GM18502 (cell line): Measurements from ENCODE around the gene SH3PXD2A.

Source experiments
- ATAC-seq: cut with Tn5 transposase; IDR thresholded peaks from one replicate; pipeline ENCODE4 v1.9.1; 2021; ENCODE audit warnings: mild to moderate bottlenecking; ENCODE audit not compliant: unreplicated experiment, poor library complexity

Gene SH3PXD2A

DNA sequence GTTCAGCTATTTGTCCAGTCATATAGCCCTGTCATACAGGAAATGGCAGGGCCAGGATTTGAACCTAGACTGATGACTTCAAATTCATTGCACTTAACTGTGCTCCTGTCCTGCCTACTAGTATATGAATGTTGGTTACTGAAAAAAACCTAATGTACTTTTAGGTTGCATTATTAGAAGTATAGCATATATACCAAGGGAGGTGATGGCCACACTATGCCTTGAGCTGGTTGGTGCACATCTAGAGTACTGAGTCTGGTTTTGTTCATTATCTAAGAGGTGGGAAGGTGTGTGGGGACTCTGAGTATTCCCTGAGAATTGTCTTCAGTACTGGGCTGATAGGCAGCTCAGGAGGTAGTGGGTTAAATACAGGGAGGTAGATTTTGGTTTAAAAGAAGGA is 273.9 kb downstream of the SH3PXD2A start:
- ATAC-seq = no peak

DNA sequence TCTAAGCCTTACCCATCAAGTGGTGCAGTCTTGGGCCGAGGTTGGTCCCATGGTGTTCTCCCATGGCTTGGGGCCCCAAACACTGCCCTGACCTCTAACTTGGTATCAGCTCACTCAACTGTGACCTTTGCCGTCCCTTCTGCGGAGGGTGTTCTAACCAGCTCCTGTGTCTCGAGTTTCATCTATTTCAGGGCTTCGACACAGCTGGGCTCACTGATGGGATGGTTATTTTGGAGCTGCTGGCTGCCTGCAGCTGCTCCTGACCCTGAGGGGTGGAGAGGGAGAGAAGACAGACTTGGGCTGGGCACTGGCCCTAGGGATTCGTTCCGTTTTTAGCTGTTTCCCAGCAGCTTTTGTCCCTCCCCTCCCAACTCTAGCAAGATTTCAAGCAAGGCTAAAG is 274.9 kb downstream of the SH3PXD2A start:
- ATAC-seq = no peak

DNA sequence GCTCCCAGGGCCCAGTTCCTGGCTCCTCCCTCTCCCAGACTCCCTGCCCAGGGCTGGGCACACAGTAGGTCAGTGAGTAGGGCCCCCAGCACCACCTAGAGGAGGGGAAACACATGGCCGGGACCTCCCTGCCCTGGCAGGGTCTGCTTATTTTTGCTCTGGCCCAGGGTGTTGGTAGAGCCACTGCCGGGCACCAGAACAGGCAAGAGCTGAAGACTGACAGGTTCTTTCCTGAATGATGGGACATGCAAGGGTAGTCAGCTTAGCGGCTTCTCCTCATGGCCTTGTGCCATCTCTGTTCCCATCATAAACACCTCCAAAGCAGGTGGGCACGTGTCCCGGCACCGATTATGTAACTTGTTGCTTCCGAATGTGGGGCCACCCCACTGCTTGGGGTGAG is 275.4 kb downstream of the SH3PXD2A start:
- no peak for ATAC-seq

DNA sequence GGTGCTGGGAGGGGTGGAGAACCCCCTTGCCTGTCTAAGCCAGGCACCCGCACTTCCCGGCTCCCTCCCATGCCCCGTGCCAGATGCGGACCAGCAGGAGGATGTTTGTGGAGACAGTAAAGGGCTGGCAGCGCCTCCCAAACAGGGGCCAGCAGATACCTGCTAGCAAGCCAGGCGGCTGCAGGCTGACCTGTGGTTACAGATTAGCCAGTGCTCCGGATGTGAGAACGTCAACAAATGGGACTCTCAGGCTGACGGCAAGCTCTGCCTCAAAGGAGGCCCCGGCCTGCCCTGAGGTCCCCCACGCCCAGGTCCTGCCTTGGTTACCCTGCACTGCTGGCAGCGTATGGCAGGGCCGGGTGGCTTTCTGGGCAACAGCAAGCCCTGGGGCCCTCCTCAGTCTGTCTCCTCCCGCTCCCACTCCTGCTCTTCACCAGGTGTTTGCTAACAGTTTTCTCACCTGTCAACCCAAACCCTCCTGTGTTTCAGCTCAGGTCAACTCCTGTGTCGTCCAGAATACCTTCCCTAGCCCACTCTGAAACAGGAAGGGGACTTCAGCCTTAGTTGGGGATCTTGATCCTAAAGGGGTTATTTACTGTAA is 276.5 kb downstream of the SH3PXD2A start:
- ATAC-seq = no peak

DNA sequence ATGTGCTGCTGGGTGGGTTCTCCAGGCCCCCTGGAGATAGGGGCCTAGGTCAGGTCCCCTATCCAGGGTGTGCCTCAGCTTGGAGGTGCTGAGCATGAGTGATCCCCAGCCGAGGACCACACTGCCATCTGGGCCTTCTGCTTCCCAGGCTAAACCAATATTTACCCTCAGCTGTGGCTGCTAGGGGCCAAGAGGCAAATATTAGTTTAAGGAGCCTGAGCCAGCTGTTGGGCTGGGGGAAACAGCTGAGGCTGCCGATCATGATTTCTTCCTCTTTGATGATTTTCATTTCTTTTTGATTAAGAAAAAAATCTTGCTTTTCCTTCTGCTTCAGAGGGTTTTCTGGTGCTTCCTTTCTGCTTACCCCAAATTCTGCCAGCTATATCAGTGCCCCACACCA is 278.5 kb downstream of the SH3PXD2A start:
- no peak for ATAC-seq

DNA sequence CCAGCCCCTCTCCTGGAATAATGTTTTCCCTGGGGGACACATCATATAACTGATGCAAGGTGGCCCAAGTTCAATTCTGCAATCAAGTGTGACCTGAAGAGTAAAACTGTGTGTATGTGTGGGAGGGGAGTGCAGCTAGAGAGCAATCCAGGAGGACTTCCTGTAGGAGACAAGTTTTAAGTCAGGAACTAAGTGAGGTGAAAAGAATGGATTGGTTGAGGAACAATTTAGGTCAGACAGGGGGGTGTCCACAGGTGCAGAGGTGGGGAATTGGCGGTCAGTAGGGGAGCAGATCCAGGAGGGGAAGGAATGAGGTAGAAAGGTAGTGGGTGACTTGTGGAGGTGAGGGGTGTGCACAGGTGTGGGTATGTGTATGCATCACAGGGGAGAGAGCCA is 279.3 kb downstream of the SH3PXD2A start:
- ATAC-seq = no peak

- no peak for ATAC-seq
Observed at GRCh38 chr10:103575416-103576075, 279.8 kb downstream of the SH3PXD2A start.

DNA sequence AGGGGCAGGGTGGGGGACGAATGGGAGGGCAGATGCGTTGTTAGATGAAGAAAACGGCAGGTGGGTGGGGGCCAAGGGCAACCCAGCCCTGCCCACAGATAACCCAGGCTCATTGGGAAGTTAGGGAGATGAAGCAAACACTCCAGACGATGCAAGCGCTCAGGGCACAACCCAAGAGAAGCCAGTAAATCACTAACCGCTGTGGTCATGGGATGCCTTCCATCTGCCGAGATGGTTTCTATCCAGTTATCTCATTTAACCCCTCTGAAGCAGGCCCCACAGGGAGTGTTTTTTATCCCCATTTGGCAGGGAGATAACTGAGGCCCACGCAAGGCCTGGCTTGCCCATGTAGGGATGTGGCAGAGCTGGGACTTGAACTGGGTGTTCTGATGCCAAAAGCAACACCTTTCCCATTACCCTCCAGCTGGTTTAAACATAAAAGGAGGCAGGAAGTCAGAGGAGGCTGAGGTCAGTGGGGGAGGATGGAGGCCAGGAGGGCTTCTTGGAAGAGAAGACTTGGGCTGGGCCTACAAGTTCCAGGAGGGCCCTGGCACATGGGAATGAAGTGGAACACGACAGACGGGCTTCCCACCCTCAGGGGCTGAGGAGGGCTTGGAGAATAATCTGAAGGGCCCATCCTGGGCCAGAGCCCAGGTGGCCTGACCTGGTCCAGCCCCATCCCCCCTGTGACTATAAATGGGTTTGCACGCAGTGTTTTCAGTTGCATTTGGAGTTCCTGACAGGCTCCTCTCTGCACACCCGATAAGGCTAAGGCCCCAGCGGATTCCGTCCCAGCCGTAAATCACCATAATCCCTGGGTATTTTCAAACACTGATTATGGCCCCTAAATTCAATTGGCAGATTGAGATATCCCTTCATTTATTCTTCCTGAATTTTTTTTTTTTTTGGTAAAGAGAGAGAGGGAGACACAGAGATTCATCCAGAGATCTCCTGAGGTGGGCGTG is 281.0 kb downstream of the SH3PXD2A start:
- ATAC-seq = no peak

- ATAC-seq = no peak
Observed at GRCh38 chr10:103573205-103573487, 282.2 kb downstream of the SH3PXD2A start.

GRCh38 chr10:103572347-103573204 is 282.8 kb downstream of the SH3PXD2A start:
- no peak for ATAC-seq

DNA sequence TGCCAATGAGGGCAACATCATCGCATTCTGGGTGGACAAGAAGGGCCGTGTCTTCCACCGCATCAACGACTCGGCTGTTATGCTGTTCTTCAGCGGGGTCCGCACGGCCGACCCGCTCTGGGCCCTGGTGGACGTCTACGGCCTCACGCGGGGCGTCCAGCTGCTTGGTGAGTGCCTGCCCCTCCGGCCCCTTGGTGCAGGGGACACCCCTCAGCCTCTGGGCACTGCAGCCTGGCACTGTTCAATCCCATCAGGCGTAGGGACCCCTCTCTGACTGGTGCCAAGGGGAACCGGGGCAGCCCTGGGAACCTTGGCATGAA is 283.8 kb downstream of the SH3PXD2A start:
- ATAC-seq = no peak

DNA sequence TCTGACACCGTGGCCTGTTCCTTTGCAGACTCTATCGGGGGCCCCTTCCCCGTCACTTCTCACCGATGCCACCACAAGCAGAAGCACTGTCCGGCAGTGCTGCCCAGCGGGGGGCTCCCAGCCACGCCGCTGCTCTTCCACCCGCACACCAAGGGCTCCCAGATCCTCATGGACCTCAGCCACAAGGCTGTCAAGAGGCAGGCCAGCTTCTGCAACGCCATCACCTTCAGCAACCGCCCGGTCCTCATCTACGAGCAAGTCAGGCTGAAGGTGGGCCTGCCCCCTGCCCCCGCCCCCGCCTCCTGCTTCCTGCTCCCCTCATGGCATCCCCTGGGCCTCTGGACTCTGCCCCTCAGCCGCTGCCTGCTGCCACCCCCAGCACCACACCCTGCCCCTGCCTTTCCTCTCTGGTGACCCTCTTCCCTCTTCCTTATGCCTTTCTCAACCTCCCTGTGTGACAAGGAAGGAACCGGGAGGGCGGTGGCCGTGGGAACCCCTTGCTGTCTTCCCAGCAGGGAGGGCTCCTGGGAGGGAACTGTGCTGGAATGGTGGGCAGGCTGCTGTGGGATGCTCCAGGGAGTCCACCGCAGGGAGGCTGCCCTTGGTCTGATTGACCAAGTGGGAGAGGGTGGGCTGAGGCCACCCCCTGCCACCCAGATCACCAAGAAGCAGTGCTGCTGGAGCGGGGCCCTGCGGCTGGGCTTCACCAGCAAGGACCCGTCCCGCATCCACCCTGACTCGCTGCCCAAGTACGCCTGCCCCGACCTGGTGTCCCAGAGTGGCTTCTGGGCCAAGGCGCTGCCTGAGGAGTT is 284.3 kb downstream of the SH3PXD2A start:
- no peak for ATAC-seq

DNA sequence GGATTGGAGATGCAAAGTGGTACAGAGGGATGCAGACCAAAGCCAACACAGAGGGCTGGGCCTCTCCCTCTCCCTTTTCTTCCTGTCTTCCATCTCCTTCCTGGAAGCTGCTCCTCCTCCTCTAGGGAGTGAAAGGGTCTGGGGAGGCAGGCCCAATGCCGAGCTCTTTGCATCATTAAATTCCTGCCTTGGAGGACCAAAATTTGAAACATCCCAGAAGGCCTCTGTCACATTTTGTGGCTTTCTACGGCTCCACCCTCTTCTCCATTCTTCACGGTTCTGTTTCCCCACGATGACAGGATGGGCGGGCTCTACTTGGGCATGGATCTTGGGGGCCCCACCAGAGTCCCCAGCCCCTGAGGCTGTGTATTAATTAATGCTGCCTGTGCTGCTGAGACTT is 285.5 kb downstream of the SH3PXD2A start:
- no peak for ATAC-seq

GRCh38 chr10:103568505-103568904 is 286.9 kb downstream of the SH3PXD2A start:
- no peak for ATAC-seq

GRCh38 chr10:103566536-103566935 is 288.8 kb downstream of the SH3PXD2A start:
- no peak for ATAC-seq

- no peak for ATAC-seq
Observed at GRCh38 chr10:103564776-103565520, 290.4 kb downstream of the SH3PXD2A start.

DNA sequence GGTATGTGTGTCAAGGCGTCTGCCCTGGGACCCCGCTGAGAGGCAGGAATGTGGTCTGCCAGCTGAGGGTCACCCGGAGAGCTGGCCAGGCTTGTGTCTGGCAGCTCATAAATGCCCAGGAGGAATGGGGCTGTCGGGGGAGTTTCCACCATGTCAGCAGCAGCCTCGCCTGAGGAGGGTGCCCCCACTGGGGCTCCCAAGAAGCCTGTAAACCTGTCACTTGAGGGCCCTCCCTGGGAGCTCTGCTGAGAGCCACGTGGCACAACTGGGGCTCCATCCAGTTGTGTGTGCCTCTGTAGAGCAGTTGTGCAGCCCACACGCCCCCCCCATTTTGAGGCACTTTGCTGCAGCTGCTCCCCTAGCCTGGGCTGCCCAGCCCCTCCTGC is 291.3 kb downstream of the SH3PXD2A start:
- no peak for ATAC-seq

DNA sequence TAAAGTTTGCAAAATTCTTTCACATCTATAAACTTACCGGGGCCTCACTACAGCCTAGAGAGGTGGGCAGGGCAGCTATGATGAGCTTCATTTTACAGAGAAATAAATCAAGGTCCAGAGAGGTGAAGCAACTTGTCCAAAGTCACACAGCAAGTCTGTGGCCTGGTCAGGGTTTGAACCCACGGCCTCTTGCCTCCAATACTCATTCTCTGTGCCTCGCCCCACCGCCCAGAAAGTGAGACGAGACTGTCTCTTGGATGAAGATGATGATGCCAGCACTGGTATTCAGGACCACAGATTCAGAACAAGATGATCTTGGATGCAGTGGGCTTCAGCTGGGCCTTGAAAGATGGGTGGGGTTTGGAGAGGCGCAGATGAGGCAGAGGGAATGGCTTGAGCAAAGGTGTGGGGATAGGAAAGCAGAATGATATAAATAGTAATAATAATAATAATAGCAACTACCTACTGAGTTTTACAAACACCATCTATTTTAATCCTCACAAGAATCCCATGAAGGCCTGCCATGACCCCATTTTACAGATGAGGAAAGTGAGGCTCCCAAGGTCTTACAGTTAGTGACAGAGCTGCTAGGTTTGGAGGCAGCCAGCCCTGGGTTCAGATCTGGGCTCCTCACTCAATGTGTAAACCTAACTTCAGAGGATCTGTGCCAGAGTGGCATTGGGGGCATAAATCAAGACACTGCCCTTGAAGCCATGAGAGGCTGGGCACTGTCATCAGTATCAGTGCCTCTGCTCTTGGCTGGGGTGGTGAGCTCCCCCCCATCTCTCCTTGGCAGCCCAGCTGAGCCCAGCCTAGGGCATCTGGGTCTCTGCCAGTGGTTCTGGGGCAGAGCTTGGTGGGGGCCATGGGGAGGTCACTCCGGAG is 291.9 kb downstream of the SH3PXD2A start:
- no peak for ATAC-seq
